Renal cortex interstitium (tissue), 11 donors: ENCODE measurements around the gene IMP4. TPM values are rescaled to one million over a fixed set of nuclear protein-coding genes. Genes with fewer than 3 reads are reported as not detected.

ENCODE experiments used
- DNase-seq, 11 donors: peaks; one replicate each; pipeline ENCODE4 v3.0.0-alpha.2; 2013; ENCODE audit warnings: low read depth in 9 of 11, low spot score in 4 of 11; ENCODE audit errors: extremely low read depth in 1 of 11
- polyA plus RNA-seq, 3 donors: library from polyadenylated mRNA; unstranded; fragments of 120-200 nt; gene quantifications; one replicate each; pipeline ENCODE4 v1.2.1, GENCODE V29; 2013; ENCODE audit not compliant: insufficient read length in 3 of 3

IMP4 gene
- polyA plus RNA-seq, 3 donors, result 35.1 to 40.2 (median 38.4) TPM

DNA sequence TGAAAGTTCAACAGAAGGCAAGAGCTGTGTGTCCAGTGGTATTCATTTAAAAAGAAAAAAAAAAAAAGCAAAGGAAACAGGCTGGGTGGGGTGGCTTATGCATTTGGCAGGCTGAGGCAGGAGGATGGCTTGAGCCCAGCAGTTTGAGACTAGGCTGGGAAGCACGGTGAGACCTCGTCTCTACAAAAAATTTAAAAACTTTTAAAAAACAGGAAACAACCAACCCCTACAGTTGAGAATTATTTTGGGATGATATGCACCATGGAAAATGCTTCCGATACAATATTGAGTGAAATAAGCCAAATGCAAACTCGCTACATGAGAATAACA, 44.3 kb downstream of the IMP4 start:
- DNase-seq, result no peak

DNA sequence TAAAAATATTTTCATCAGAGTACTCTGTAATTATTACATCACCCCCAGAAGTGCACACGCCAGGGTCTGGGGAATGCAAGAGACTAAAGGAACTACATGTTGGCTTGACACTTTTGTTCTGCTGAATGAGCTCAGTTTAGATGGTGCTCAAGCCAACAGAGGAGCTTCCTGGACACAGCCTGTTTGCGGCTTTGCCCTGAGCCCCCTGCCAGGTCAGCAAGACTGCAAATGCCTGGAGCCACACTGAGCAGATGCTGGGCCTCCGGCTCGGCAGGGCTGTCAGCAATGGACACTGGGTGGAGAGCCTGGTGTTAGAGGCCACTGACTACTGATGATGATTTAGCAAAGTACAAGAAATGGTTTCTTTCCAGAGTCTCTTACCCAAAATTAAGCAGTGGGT, 45.1 kb downstream of the IMP4 start:
- DNase-seq, result no peak

DNA sequence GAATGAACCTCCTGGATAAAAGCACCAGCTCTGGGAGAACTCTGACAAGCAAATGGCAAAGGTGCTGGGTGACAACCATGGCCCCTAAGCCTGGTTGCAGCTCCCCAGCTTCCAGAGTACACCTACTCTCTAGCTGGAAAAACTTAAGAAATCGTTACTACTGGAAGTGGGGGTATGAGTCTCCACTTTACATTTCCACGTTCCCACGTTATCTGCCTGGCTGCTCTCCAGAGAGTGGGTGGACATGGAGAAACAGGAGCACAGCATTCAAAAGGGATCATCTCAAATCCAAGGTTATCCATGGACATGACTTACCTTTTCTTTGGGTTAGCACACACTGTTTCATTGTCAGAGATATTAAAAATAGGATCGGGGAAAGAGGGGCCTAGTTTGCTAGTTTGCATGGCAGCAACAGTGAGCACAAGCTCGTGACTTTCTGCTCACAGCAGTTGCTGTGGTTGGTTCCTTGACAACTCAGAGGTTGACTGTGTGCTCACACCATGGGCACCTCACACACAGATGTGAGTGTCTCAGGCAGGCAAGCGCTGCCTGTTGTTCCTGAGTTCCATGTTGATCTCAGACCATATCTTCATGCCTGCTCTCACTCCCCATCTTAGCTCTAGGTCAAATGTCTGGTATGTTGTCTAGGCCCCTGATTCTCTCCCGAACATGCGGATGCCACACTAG, 45.7 kb downstream of the IMP4 start:
- DNase-seq, result no peak

DNA sequence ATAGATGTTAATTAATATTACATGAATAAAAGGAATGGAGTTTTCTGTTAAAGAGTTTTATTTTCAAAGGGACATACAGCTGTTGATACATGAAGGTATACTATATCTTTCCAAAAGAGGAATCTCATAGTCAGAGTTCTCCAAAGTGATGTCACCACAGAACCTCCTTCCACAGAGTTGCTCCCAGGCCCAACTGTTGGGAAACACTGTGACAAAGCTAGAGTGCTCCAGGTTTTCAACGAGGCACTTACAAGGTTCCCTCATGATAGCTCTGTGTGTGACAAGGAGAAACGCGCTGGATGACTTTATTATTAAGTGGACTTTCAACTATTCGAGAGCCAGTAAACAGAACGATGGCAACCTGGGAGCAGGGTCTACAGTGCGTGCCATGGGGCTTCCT, 46.7 kb downstream of the IMP4 start:
- no peak for DNase-seq

DNA sequence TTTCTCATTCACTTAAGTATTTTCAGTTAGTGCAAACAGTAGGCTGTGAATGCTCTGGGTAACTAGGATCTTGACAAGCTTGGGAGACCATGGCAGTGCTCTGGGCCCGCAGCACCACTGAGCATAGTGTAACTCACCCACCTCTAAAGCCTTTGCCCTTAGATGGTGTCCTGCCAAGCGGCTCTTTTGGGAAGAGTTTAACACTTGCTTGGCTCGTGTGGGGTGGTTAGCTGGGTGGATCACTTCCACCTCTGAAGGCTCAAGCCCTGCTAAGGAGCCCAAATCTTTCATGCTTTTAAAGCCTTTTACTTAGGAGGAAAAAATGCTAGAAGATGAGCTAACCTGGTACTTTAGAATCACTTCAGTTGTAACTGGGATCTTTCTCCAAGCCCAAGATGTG, 47.1 kb downstream of the IMP4 start:
- DNase-seq, result no peak

DNA sequence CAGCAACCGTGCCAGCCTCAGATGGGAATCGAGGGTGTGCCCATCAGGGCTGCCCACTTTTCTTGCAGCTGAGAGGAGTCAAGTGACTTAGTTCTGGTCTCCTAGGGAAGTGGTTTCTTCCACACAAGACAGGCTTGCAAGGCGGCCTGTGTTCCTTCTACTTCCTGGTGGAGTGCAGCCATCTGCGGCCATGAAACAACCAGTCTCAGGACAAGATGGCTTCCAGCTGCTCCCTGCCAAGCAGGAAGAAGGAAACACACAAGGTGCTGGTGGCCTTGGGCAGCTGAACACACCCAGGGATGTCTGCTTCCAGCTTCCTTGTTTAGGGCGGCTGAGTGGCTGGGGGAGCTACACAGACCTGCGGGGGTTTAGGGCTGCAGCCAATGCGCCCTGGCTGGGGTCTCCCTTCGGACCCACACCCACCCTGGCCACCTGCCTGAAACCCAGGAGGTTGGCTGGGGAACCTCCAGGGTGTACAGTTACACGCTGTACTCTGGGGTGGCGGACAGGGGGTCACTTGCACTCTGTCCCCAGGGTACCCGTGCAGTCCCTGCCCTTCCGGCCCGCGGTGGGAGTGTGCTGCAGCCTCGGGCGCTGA, 47.9 kb downstream of the IMP4 start:
- peak in 5 of 11 donors; percentile 31 to 41 (median 35) for DNase-seq

DNA sequence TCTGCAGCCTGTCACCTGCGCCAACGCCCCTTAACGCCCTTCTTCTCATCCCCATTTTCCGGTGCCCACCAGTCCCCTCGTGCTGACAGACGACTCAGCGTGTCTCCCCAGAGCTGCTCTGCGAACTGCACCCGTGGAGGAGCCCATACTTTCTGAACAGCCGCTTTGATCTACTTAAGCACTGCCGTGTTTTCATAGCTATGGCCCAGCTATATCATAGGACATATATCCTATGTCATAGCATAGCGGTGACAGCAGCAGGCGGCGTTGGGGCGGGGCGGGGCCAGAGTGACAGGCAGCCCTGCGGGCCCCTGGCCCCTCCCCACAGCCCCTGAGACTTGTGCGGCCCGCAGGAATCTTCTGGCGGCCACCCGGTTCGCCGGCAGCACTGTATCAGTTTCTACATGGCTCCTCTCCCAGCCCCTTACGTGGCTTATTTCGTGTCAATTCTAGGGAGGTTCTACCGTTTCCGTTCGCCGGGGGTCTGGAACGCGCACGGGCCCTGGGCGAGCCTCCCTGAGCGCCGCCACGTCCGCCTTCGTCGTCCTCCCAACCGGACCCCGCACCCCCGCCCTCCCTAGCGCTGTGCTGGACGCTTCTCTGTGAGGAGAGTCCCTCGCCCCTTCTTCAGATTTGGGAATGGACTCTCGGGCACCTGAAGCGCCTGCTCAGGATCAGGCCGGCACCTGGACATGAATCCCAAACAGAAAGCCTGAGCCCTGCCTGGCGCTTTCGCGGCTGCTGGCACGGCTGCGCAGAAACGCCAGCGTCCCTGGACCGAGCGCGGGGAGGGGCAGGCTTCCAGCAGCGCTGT, 48.6 kb downstream of the IMP4 start:
- peak; percentile 35 to 70 (median 65) for DNase-seq

DNA sequence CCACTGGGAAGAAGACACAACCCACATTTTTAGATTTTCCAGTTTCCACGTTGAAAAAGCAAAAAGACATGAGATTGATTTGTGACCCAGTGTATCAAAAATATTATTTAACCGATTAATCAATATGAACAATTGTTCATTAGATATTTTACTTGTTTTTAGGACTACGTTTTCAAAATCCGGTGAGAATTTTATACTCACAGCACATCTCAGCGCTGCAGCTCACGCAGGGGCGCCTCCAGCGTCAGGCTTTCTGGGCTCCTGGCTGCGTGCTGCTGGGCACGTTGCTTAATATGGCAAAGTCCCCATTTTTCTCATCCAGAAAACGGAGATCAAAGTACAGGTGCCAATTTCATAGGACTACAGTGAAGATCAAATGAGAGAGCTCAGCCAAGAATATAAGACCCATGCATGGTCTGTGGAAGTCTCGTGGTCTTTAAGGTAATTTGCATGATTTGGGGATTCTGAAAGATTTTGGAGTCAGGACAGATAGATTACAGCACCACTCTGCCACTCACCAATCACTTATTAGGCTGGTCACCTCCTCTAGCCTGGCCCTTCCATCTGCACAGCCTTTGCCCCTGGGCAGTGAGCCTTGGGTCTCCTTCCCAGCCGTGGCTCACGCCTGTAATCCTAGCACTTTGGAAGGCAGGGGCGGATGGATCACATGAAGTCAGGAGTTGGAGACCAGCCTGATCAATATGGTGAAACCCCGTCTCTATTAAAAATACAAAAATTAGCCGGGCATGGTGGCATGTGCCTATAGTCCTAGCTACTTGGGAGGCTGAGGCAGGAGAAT, 49.4 kb downstream of the IMP4 start:
- DNase-seq, result peak in 1 of 11 donors; percentile 24

DNA sequence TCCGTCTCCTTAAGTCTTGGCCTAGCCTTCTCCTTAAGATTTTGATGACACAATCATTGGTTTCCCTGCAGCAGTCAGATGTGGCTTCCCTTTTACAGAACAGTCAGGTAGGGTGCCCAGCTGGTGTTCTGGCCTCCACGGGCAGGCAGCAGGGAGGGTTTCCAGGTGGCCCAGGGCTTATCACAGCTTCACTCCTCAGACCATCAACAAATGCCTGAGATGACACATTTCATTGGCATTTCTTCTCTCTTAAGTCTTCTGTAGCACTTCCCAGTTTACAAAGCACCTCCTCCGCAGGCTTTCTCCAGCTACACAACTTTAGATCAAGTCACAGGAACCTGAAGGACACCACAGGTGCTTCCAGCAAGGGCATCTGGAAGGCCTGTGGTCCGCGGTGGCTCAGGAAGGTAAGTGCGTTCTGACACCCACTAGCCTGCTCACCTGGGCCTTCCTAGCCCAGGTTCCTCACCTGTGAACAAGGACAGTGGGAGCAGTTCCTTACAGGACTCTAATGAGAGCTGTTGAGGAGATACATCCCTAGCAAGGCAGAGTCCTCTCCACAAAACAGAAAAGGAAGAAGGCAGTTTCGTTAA, 50.7 kb downstream of the IMP4 start:
- no peak for DNase-seq

Other genes starting within 250 kb of the IMP4 start
- gene POTEF, start 213.7 kb upstream of the IMP4 start, polyA plus RNA-seq, result under 1 TPM in 2 of 3 donors, not detected in 1; 0.06 to 0.07 TPM
- 10 to 100 TPM; 14.1 to 17.4 (median 14.9) TPM for gene CCDC74B, start 197.8 kb upstream of the IMP4 start, polyA plus RNA-seq
- gene SMPD4, start 161.3 kb upstream of the IMP4 start, polyA plus RNA-seq, result 10 to 100 TPM; 63.9 to 77.3 (median 67.0) TPM
- 100 to 1,000 TPM in 2 of 3 donors, 10 to 100 TPM in 1; 64.8 to 166 (median 158) TPM for gene MZT2B, start 160.6 kb upstream of the IMP4 start, polyA plus RNA-seq
- not detected for gene TUBA3E, start 144.5 kb upstream of the IMP4 start, polyA plus RNA-seq
- 10 to 100 TPM; 25.5 to 39.5 (median 30.5) TPM for gene PTPN18, start 13.2 kb downstream of the IMP4 start, polyA plus RNA-seq
- under 1 TPM; 0.11 to 0.19 (median 0.17) TPM for gene POTEI, start 166.4 kb downstream of the IMP4 start, polyA plus RNA-seq
- not detected for gene CFC1B, start 178.3 kb downstream of the IMP4 start, polyA plus RNA-seq